ENCODE measurements around the gene PGLYRP3. TPM values are rescaled to one million over a fixed set of nuclear protein-coding genes. Genes with fewer than 3 reads are reported as not detected.

PGLYRP3 gene
- total and polyA plus RNA-seq, 9 donors = not detected

- Histone ChIP-seq H3K36me3 (no peaks in the 10 kb centered on the region), H3K4me1 (ENCODE audit: insufficient read depth) (no peaks in the 10 kb centered on the region), H3K27ac (no peak overlapping the region), H3K27me3 (no peaks in the 10 kb centered on the region), H3K9me3 (no peaks in the 10 kb centered on the region), H3K4me3 (no peak overlapping the region)
- WGBS, 3 donors = 81 to 91% (median 83%) methylated on average over 7 of the region's 7 CpGs
- no peak for TF ChIP-seq CTCF (IDR thresholded peaks at IDR 0.05)
- no peak for TF ChIP-seq EP300 (IDR thresholded peaks at IDR 0.05)
- TF ChIP-seq POLR2A (IDR thresholded peaks at IDR 0.05) = no peak
- intact Hi-C loops (cut with DNase I) = loop anchor here (5.0 to 10.0 kb wide), 4 partner anchors 139 to 214 kb away; partner anchors contain the start of gene S100A2 (in 3 of the 4)
- peak in 1 of 5 donors; percentile 34 for DNase-seq
Observed at GRCh38 chr1:153353226-153353947, 40.6 kb upstream of the PGLYRP3 start.

GRCh38 chr1:153352523-153352922, 39.8 kb upstream of the PGLYRP3 start:
- Histone ChIP-seq H3K9me3 (no peaks in the 10 kb centered on the region), H3K4me1 (ENCODE audit: insufficient read depth) (no peaks in the 10 kb centered on the region), H3K27me3 (no peaks in the 10 kb centered on the region), H3K4me3 (no peak overlapping the region), H3K27ac (no peak overlapping the region), H3K36me3 (no peaks in the 10 kb centered on the region)
- WGBS, 3 donors = 0 to 1% (median 1%) methylated on average over 4 of the region's 4 CpGs
- intact Hi-C loops (cut with DNase I) = loop anchor here (5.0 to 10.0 kb wide), 4 partner anchors 140 to 215 kb away; partner anchors contain the start of gene S100A2 (in 3 of the 4)
- TF ChIP-seq CTCF (IDR thresholded peaks at IDR 0.05) (peak; percentile 56 to 85 (median 75)), POLR2A (IDR thresholded peaks at IDR 0.05) (no peak)
- peak; percentile 61 to 83 (median 77) for DNase-seq

GRCh38 chr1:153350321-153350957, 37.7 kb upstream of the PGLYRP3 start:
- no peak for DNase-seq
- WGBS, 3 donors = 21 to 44% (median 36%) methylated on average over 1 of the region's 1 CpG
- no peaks in the 10 kb centered on the region for H3K27me3 ChIP-seq
- H3K27ac ChIP-seq = no peak overlapping the region
- H3K4me3 ChIP-seq = no peak overlapping the region
- no peaks in the 10 kb centered on the region for H3K4me1 ChIP-seq (ENCODE audit: insufficient read depth)
- TF ChIP-seq POLR2A (IDR thresholded peaks at IDR 0.05) (no peak), CTCF (IDR thresholded peaks at IDR 0.05) (no peak), EP300 (IDR thresholded peaks at IDR 0.05) (no peak)
- no peaks in the 10 kb centered on the region for H3K9me3 ChIP-seq
- intact Hi-C loops (cut with DNase I) = loop anchor here (5.0 to 10.0 kb wide), 4 partner anchors 142 to 217 kb away; partner anchors contain the start of gene S100A2 (in 3 of the 4)
- H3K36me3 ChIP-seq = no peaks in the 10 kb centered on the region

GRCh38 chr1:153349363-153350320, 36.9 kb upstream of the PGLYRP3 start:
- intact Hi-C loops (cut with DNase I) = loop anchor here (5.0 to 10.0 kb wide), 5 partner anchors 143 to 218 kb away; partner anchors contain the start of gene S100A2 (in 3 of the 4)

More at GRCh38 chr1:153349363-153350320, 36.9 kb upstream of the PGLYRP3 start:
- Histone ChIP-seq H3K4me3 (no peak overlapping the region), H3K9me3 (no peaks in the 10 kb centered on the region), H3K4me1 (ENCODE audit: insufficient read depth) (no peaks in the 10 kb centered on the region), H3K27me3 (no peaks in the 10 kb centered on the region), H3K36me3 (no peaks in the 10 kb centered on the region), H3K27ac (no peak overlapping the region)
- TF ChIP-seq EP300 (IDR thresholded peaks at IDR 0.05) = no peak
- no peak for TF ChIP-seq POLR2A (IDR thresholded peaks at IDR 0.05)
- no peak for TF ChIP-seq CTCF (IDR thresholded peaks at IDR 0.05)
- WGBS, 3 donors = 64 to 68% (median 67%) methylated on average over 17 of the region's 17 CpGs
- DNase-seq = no peak

Data from ovary (tissue), 9 donors.